GM04504 (cell line): ENCODE measurements around the gene GNB1L.
"Not testable (repeated sequence)": the region's sequence is repeated elsewhere in the genome, so short reads cannot be mapped to it uniquely, and the experiment has no call there.

Experiments
- DNase-seq: peaks from one replicate; pipeline ENCODE4 v3.0.0-alpha.2; 2012; ENCODE audit warnings: low read depth

GNB1L gene

GRCh38 chr22:19793661-19794310 is 60.9 kb downstream of the GNB1L start:
- no peak for DNase-seq

GRCh38 chr22:19793161-19793560 is 61.5 kb downstream of the GNB1L start:
- DNase-seq: no peak

- DNase-seq: not testable (repeated sequence)
Observed at GRCh38 chr22:19792383-19792896, 62.2 kb downstream of the GNB1L start.

- no peak for DNase-seq
Observed at GRCh38 chr22:19791894-19792293, 62.8 kb downstream of the GNB1L start.

- no peak for DNase-seq
Observed at GRCh38 chr22:19791243-19791642, 63.4 kb downstream of the GNB1L start.

- DNase-seq: no peak
Observed at GRCh38 chr22:19789828-19790227, 64.8 kb downstream of the GNB1L start.

GRCh38 chr22:19789406-19789805 is 65.3 kb downstream of the GNB1L start:
- DNase-seq: no peak

GRCh38 chr22:19788661-19789225 is 65.9 kb downstream of the GNB1L start:
- DNase-seq: no peak

- no peak for DNase-seq
Observed at GRCh38 chr22:19787849-19788141, 66.9 kb downstream of the GNB1L start.

GRCh38 chr22:19786959-19787848 is 67.5 kb downstream of the GNB1L start:
- no peak for DNase-seq

- DNase-seq: no peak
Observed at GRCh38 chr22:19786264-19786585, 68.4 kb downstream of the GNB1L start.

- DNase-seq: no peak
Observed at GRCh38 chr22:19785461-19786263, 69.0 kb downstream of the GNB1L start.

- DNase-seq: no peak
Observed at GRCh38 chr22:19784384-19785175, 70.1 kb downstream of the GNB1L start.

- no peak for DNase-seq
Observed at GRCh38 chr22:19783586-19784383, 70.9 kb downstream of the GNB1L start.

GRCh38 chr22:19782533-19782932 is 72.1 kb downstream of the GNB1L start:
- no peak for DNase-seq

- DNase-seq: no peak
Observed at GRCh38 chr22:19779685-19780268, 74.9 kb downstream of the GNB1L start.

GRCh38 chr22:19779011-19779421 is 75.7 kb downstream of the GNB1L start:
- no peak for DNase-seq

GRCh38 chr22:19777192-19777591 is 77.5 kb downstream of the GNB1L start:
- not testable (repeated sequence) for DNase-seq

- no peak for DNase-seq
Observed at GRCh38 chr22:19776433-19777031, 78.1 kb downstream of the GNB1L start.
